ENCODE results near the gene PLA2G4A. TPM values are rescaled to one million over a fixed set of nuclear protein-coding genes. Genes with fewer than 3 reads are reported as not detected.

The PLA2G4A gene
- polyA plus RNA-seq, 1 donor (not counting 4 experiments of a cell fraction or from before 2014, with no cell fraction given) = 29.2 TPM

GRCh38 chr1:186983327-186983726, 154.6 kb downstream of the PLA2G4A start:
- dilution Hi-C loops (cut with MboI; ENCODE audit: extremely low pct_ligation_motif_present, low sequenced_read_pairs) = loop anchor here (25.0 kb wide), 1 partner anchor 371 kb away; no protein-coding TSS in a partner anchor
- TF ChIP-seq EZH2 (IDR thresholded peaks at IDR 0.05; ENCODE audit: low read length) = no peak
- TF ChIP-seq, protein P1, sequence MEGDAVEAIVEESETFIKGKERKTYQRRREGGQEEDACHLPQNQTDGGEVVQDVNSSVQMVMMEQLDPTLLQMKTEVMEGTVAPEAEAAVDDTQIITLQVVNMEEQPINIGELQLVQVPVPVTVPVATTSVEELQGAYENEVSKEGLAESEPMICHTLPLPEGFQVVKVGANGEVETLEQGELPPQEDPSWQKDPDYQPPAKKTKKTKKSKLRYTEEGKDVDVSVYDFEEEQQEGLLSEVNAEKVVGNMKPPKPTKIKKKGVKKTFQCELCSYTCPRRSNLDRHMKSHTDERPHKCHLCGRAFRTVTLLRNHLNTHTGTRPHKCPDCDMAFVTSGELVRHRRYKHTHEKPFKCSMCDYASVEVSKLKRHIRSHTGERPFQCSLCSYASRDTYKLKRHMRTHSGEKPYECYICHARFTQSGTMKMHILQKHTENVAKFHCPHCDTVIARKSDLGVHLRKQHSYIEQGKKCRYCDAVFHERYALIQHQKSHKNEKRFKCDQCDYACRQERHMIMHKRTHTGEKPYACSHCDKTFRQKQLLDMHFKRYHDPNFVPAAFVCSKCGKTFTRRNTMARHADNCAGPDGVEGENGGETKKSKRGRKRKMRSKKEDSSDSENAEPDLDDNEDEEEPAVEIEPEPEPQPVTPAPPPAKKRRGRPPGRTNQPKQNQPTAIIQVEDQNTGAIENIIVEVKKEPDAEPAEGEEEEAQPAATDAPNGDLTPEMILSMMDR (optimal IDR thresholded peaks at IDR 0.05 in 1 of 3, IDR thresholded peaks at IDR 0.05 in 1 of 3, conservative IDR thresholded peaks at IDR 0.05 in 1 of 3; ENCODE audit: extremely low read depth in 1 of 3, insufficient read depth in 2 of 3, low read length in 3 of 3) = no peak

DNA sequence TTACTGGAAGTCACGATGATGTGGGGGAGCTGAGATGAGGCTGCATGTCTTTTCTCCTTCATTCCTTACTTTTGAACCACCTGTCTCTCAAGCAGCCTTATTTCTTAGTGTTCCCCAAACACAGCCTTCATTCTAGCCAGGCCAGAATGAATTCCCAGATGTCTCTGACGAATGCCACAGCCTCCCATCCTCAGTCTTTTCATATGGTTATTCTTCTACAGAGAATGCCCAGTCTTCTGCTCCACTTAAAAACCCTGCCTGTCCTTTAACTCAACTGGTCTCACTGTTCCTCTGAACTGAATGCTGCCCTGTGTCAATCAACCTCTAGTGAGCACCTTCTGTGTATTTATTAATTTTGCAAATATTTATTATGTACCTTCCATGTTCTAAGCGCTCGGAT, 156.2 kb downstream of the PLA2G4A start:
- H3K4me3 ChIP-seq (ENCODE audit: control insufficient read depth in 2 of 3, extremely low read depth in 1 of 3, insufficient read depth in 2 of 3, low read depth in 1 of 3, low read length in 3 of 3) = no peak overlapping the region
- dilution Hi-C loops (cut with MboI; ENCODE audit: extremely low pct_ligation_motif_present, low sequenced_read_pairs) = loop anchor here (25.0 kb wide), 1 partner anchor 373 kb away; no protein-coding TSS in a partner anchor
- no peaks in the 10 kb centered on the region for H3K9me1 ChIP-seq (ENCODE audit: control insufficient read depth, extremely low read depth, insufficient read depth, low read length)
- no peaks in the 10 kb centered on the region for H3K36me3 ChIP-seq (ENCODE audit: control insufficient read depth in 2 of 2, extremely low read depth in 1 of 2, insufficient read depth in 2 of 2, low read length in 2 of 2)
- no peaks in the 10 kb centered on the region for H3K9me3 ChIP-seq (ENCODE audit: control insufficient read depth, low read depth, low read length)
- no peak overlapping the region for H3K27ac ChIP-seq (ENCODE audit: control insufficient read depth, insufficient read depth, low read length)
- no peak overlapping the region for H2AFZ ChIP-seq (ENCODE audit: control insufficient read depth, low read length)
- H3K79me2 ChIP-seq (ENCODE audit: control insufficient read depth, insufficient read depth, low read length) = no peaks in the 10 kb centered on the region
- TF ChIP-seq EZH2 (IDR thresholded peaks at IDR 0.05; ENCODE audit: low read length) = no peak
- TF ChIP-seq, protein P1 (optimal IDR thresholded peaks at IDR 0.05 in 1 of 3, IDR thresholded peaks at IDR 0.05 in 1 of 3, conservative IDR thresholded peaks at IDR 0.05 in 1 of 3; ENCODE audit: extremely low read depth in 1 of 3, insufficient read depth in 2 of 3, low read length in 3 of 3) = no peak
- no peaks in the 10 kb centered on the region for H3K27me3 ChIP-seq (ENCODE audit: control insufficient read depth, extremely low read depth, insufficient read depth, low read length)
- no peak for FAIRE-seq
- no peak for DNase-seq (ENCODE audit: low read depth, low spot score)
- H3K9ac ChIP-seq (ENCODE audit: control insufficient read depth, extremely low read depth, insufficient read depth, low read length) = no peak overlapping the region
- H3K4me2 ChIP-seq (ENCODE audit: control insufficient read depth, extremely low read depth, insufficient read depth, low read depth, low read length) = no peak overlapping the region
- H3K4me1 ChIP-seq (ENCODE audit: control insufficient read depth, extremely low read depth, insufficient read depth, low read length) = peaks cover 4% of the 10 kb centered on the region
- no peaks in the 10 kb centered on the region for H4K20me1 ChIP-seq (ENCODE audit: control insufficient read depth, extremely low read depth, insufficient read depth, low read length)

More at GRCh38 chr1:186983327-186983726, 154.6 kb downstream of the PLA2G4A start:
- H3K27ac ChIP-seq (ENCODE audit: control insufficient read depth, insufficient read depth, low read length) = no peak overlapping the region
- no peak overlapping the region for H3K4me2 ChIP-seq (ENCODE audit: control insufficient read depth, extremely low read depth, insufficient read depth, low read depth, low read length)
- no peaks in the 10 kb centered on the region for H3K79me2 ChIP-seq (ENCODE audit: control insufficient read depth, insufficient read depth, low read length)
- no peaks in the 10 kb centered on the region for H4K20me1 ChIP-seq (ENCODE audit: control insufficient read depth, extremely low read depth, insufficient read depth, low read length)
- H3K4me1 ChIP-seq (ENCODE audit: control insufficient read depth, extremely low read depth, insufficient read depth, low read length) = peaks cover 4% of the 10 kb centered on the region
- H3K9ac ChIP-seq (ENCODE audit: control insufficient read depth, extremely low read depth, insufficient read depth, low read length) = no peak overlapping the region
- H3K4me3 ChIP-seq (ENCODE audit: control insufficient read depth in 2 of 3, extremely low read depth in 1 of 3, insufficient read depth in 2 of 3, low read depth in 1 of 3, low read length in 3 of 3) = no peak overlapping the region
- H3K9me3 ChIP-seq (ENCODE audit: control insufficient read depth, low read depth, low read length) = no peaks in the 10 kb centered on the region
- DNase-seq (ENCODE audit: low read depth, low spot score) (no peak), FAIRE-seq (no peak)
- H3K27me3 ChIP-seq (ENCODE audit: control insufficient read depth, extremely low read depth, insufficient read depth, low read length) = no peaks in the 10 kb centered on the region
- no peaks in the 10 kb centered on the region for H3K9me1 ChIP-seq (ENCODE audit: control insufficient read depth, extremely low read depth, insufficient read depth, low read length)
- no peaks in the 10 kb centered on the region for H3K36me3 ChIP-seq (ENCODE audit: control insufficient read depth in 2 of 2, extremely low read depth in 1 of 2, insufficient read depth in 2 of 2, low read length in 2 of 2)
- no peak overlapping the region for H2AFZ ChIP-seq (ENCODE audit: control insufficient read depth, low read length)

All from keratinocyte (primary cell).